Measurements from ENCODE around the gene OR4D2.

The OR4D2 gene

GRCh38 chr17:58156839-58157803, 9.7 kb upstream of the OR4D2 start:
- Mint-ChIP-seq H3K9me3 (no peaks in the 10 kb centered on the region), H3K4me1 (peaks cover 72% of the 10 kb centered on the region), H3K27ac (peak overlapping the region; percentile 95), H3K36me3 (peaks cover 3% of the 10 kb centered on the region), H3K27me3 (no peaks in the 10 kb centered on the region), H3K4me3 (peak overlapping the region; percentile 93)

- H3K9me3 Mint-ChIP-seq = no peaks in the 10 kb centered on the region
- H3K4me1 Mint-ChIP-seq = peaks cover 61% of the 10 kb centered on the region
- H3K27ac Mint-ChIP-seq = no peak overlapping the region
- peaks cover 3% of the 10 kb centered on the region for H3K36me3 Mint-ChIP-seq
- no peaks in the 10 kb centered on the region for H3K27me3 Mint-ChIP-seq
- H3K4me3 Mint-ChIP-seq = no peak overlapping the region
Measured at GRCh38 chr17:58158181-58158580, 8.6 kb upstream of the OR4D2 start.

- H3K9me3 Mint-ChIP-seq = no peaks in the 10 kb centered on the region
- H3K27me3 Mint-ChIP-seq = no peaks in the 10 kb centered on the region
- H3K27ac Mint-ChIP-seq = no peak overlapping the region
- peaks cover 6% of the 10 kb centered on the region for H3K36me3 Mint-ChIP-seq
- H3K4me3 Mint-ChIP-seq = no peak overlapping the region
- H3K4me1 Mint-ChIP-seq = peaks cover 44% of the 10 kb centered on the region
Measured at GRCh38 chr17:58161566-58161965, 5.2 kb upstream of the OR4D2 start.

- H3K9me3 Mint-ChIP-seq = peaks cover 4% of the 10 kb centered on the region
- peaks cover 2% of the 10 kb centered on the region for H3K36me3 Mint-ChIP-seq
- peaks cover 52% of the 10 kb centered on the region for H3K4me1 Mint-ChIP-seq
- no peak overlapping the region for H3K4me3 Mint-ChIP-seq
- no peaks in the 10 kb centered on the region for H3K27me3 Mint-ChIP-seq
- H3K27ac Mint-ChIP-seq = no peak overlapping the region
Measured at GRCh38 chr17:58165981-58166380, 801 bp upstream of the OR4D2 start.

- Mint-ChIP-seq H3K27me3 (no peaks in the 10 kb centered on the region), H3K36me3 (no peaks in the 10 kb centered on the region), H3K27ac (peak overlapping the region; percentile 93), H3K9me3 (peaks cover 4% of the 10 kb centered on the region), H3K4me1 (peaks cover 59% of the 10 kb centered on the region), H3K4me3 (peak overlapping the region; percentile 60)
Measured at GRCh38 chr17:58170622-58171021, 3.8 kb downstream of the OR4D2 start.

- H3K36me3 Mint-ChIP-seq = no peaks in the 10 kb centered on the region
- peaks cover 4% of the 10 kb centered on the region for H3K9me3 Mint-ChIP-seq
- H3K4me3 Mint-ChIP-seq = no peak overlapping the region
- H3K4me1 Mint-ChIP-seq = peaks cover 47% of the 10 kb centered on the region
- no peaks in the 10 kb centered on the region for H3K27me3 Mint-ChIP-seq
- peak overlapping the region; percentile 69 for H3K27ac Mint-ChIP-seq
Measured at GRCh38 chr17:58172369-58173071, 5.7 kb downstream of the OR4D2 start.

GRCh38 chr17:58174871-58175270, 8.1 kb downstream of the OR4D2 start:
- H3K9me3 Mint-ChIP-seq = peaks cover 4% of the 10 kb centered on the region
- peaks cover 29% of the 10 kb centered on the region for H3K4me1 Mint-ChIP-seq
- no peaks in the 10 kb centered on the region for H3K36me3 Mint-ChIP-seq
- no peaks in the 10 kb centered on the region for H3K27me3 Mint-ChIP-seq
- H3K4me3 Mint-ChIP-seq = no peak overlapping the region
- no peak overlapping the region for H3K27ac Mint-ChIP-seq

GRCh38 chr17:58176200-58176599, 9.4 kb downstream of the OR4D2 start:
- Mint-ChIP-seq H3K4me1 (peaks cover 15% of the 10 kb centered on the region), H3K4me3 (no peak overlapping the region), H3K36me3 (no peaks in the 10 kb centered on the region), H3K9me3 (no peaks in the 10 kb centered on the region), H3K27me3 (no peaks in the 10 kb centered on the region), H3K27ac (no peak overlapping the region)

- H3K4me1 Mint-ChIP-seq = no peaks in the 10 kb centered on the region
- no peak overlapping the region for H3K27ac Mint-ChIP-seq
- H3K4me3 Mint-ChIP-seq = no peak overlapping the region
- H3K27me3 Mint-ChIP-seq = no peaks in the 10 kb centered on the region
- H3K9me3 Mint-ChIP-seq = no peaks in the 10 kb centered on the region
- no peaks in the 10 kb centered on the region for H3K36me3 Mint-ChIP-seq
Measured at GRCh38 chr17:58181796-58182195, 15.0 kb downstream of the OR4D2 start.

GRCh38 chr17:58183514-58183913, 16.7 kb downstream of the OR4D2 start:
- H3K4me3 Mint-ChIP-seq = no peak overlapping the region
- no peaks in the 10 kb centered on the region for H3K9me3 Mint-ChIP-seq
- no peak overlapping the region for H3K27ac Mint-ChIP-seq
- no peaks in the 10 kb centered on the region for H3K27me3 Mint-ChIP-seq
- no peaks in the 10 kb centered on the region for H3K4me1 Mint-ChIP-seq
- H3K36me3 Mint-ChIP-seq = no peaks in the 10 kb centered on the region

GRCh38 chr17:58184308-58184985, 17.7 kb downstream of the OR4D2 start:
- Mint-ChIP-seq H3K27ac (no peak overlapping the region), H3K4me1 (no peaks in the 10 kb centered on the region), H3K9me3 (no peaks in the 10 kb centered on the region), H3K4me3 (no peak overlapping the region), H3K27me3 (no peaks in the 10 kb centered on the region), H3K36me3 (no peaks in the 10 kb centered on the region)

- Mint-ChIP-seq H3K27ac (no peak overlapping the region), H3K4me3 (no peak overlapping the region), H3K4me1 (no peaks in the 10 kb centered on the region), H3K27me3 (peaks cover 2% of the 10 kb centered on the region), H3K36me3 (no peaks in the 10 kb centered on the region), H3K9me3 (no peaks in the 10 kb centered on the region)
Measured at GRCh38 chr17:58184986-58185761, 18.4 kb downstream of the OR4D2 start.

GRCh38 chr17:58186591-58186990, 19.8 kb downstream of the OR4D2 start:
- H3K27me3 Mint-ChIP-seq = peaks cover 2% of the 10 kb centered on the region
- H3K4me1 Mint-ChIP-seq = no peaks in the 10 kb centered on the region
- H3K4me3 Mint-ChIP-seq = no peak overlapping the region
- no peak overlapping the region for H3K27ac Mint-ChIP-seq
- H3K9me3 Mint-ChIP-seq = no peaks in the 10 kb centered on the region
- no peaks in the 10 kb centered on the region for H3K36me3 Mint-ChIP-seq

GRCh38 chr17:58187063-58187462, 20.3 kb downstream of the OR4D2 start:
- H3K4me3 Mint-ChIP-seq = no peak overlapping the region
- no peaks in the 10 kb centered on the region for H3K36me3 Mint-ChIP-seq
- H3K27ac Mint-ChIP-seq = no peak overlapping the region
- H3K4me1 Mint-ChIP-seq = no peaks in the 10 kb centered on the region
- peaks cover 2% of the 10 kb centered on the region for H3K27me3 Mint-ChIP-seq
- no peaks in the 10 kb centered on the region for H3K9me3 Mint-ChIP-seq

GRCh38 chr17:58187675-58188074, 20.9 kb downstream of the OR4D2 start:
- peaks cover 2% of the 10 kb centered on the region for H3K27me3 Mint-ChIP-seq
- H3K9me3 Mint-ChIP-seq = no peaks in the 10 kb centered on the region
- no peak overlapping the region for H3K27ac Mint-ChIP-seq
- no peaks in the 10 kb centered on the region for H3K36me3 Mint-ChIP-seq
- H3K4me3 Mint-ChIP-seq = no peak overlapping the region
- no peaks in the 10 kb centered on the region for H3K4me1 Mint-ChIP-seq
